HG03558 (cell line): ENCODE data around the gene ADCY5.

Source experiments
- ATAC-seq: cut with Tn5 transposase; IDR thresholded peaks from one replicate; pipeline ENCODE4 v1.9.1; 2021; ENCODE audit warnings: moderate number of reproducible peaks; ENCODE audit not compliant: unreplicated experiment; ENCODE audit errors: extremely low read depth

Gene ADCY5

GRCh38 chr3:123314359-123315270 lies 134.3 kb downstream of the ADCY5 start:
- ATAC-seq = no peak

GRCh38 chr3:123313889-123314288 lies 135.0 kb downstream of the ADCY5 start:
- no peak for ATAC-seq

GRCh38 chr3:123312331-123313265 lies 136.3 kb downstream of the ADCY5 start:
- no peak for ATAC-seq

GRCh38 chr3:123311201-123311600 lies 137.7 kb downstream of the ADCY5 start:
- no peak for ATAC-seq

- ATAC-seq = no peak
Observed at GRCh38 chr3:123310741-123311140, 138.1 kb downstream of the ADCY5 start.

- no peak for ATAC-seq
Observed at GRCh38 chr3:123310186-123310585, 138.7 kb downstream of the ADCY5 start.

GRCh38 chr3:123307064-123307463 lies 141.8 kb downstream of the ADCY5 start:
- ATAC-seq = no peak

- ATAC-seq = no peak
Observed at GRCh38 chr3:123305192-123305591, 143.7 kb downstream of the ADCY5 start.

GRCh38 chr3:123303976-123304560 lies 144.8 kb downstream of the ADCY5 start:
- no peak for ATAC-seq

GRCh38 chr3:123302961-123303360 lies 145.9 kb downstream of the ADCY5 start:
- ATAC-seq = no peak

GRCh38 chr3:123301331-123302184 lies 147.3 kb downstream of the ADCY5 start:
- ATAC-seq = no peak

- no peak for ATAC-seq
Observed at GRCh38 chr3:123300583-123300982, 148.3 kb downstream of the ADCY5 start.

- ATAC-seq = no peak
Observed at GRCh38 chr3:123300056-123300455, 148.8 kb downstream of the ADCY5 start.

GRCh38 chr3:123299581-123299980 lies 149.3 kb downstream of the ADCY5 start:
- ATAC-seq = no peak

- ATAC-seq = no peak
Observed at GRCh38 chr3:123298903-123299302, 150.0 kb downstream of the ADCY5 start.

GRCh38 chr3:123297627-123297899 lies 151.3 kb downstream of the ADCY5 start:
- ATAC-seq = no peak

- no peak for ATAC-seq
Observed at GRCh38 chr3:123296836-123297626, 151.9 kb downstream of the ADCY5 start.

GRCh38 chr3:123296261-123296660 lies 152.6 kb downstream of the ADCY5 start:
- ATAC-seq = no peak

GRCh38 chr3:123295901-123296250 lies 153.0 kb downstream of the ADCY5 start:
- no peak for ATAC-seq
